Sigmoid colon (tissue), 4 donors: Measurements from ENCODE around the gene CFL2.

Source experiments
- EP300 ChIP-seq, 4 donors: sonication (generic); formaldehyde crosslinking; IDR thresholded peaks; one replicate each; pipeline ENCODE4 v1.6.1; 2017; ENCODE audit warnings: antibody characterized with exemption in 4 of 4
- POLR2A ChIP-seq, 2 donors: fragments of 450-650 bp; IDR thresholded peaks; one replicate each; pipeline ENCODE4 v1.6.1; 2016; ENCODE audit warnings: antibody characterized with exemption in 2 of 2, mild to moderate bottlenecking in 2 of 2, moderate library complexity in 2 of 2
- POLR2AphosphoS5 ChIP-seq, 4 donors: sonication (generic); formaldehyde crosslinking; IDR thresholded peaks; one replicate each; pipeline ENCODE4 v1.6.1; 2017; ENCODE audit warnings: antibody characterized with exemption in 4 of 4
- TF ChIP-seq, protein P1 (sequence below), 4 experiments: fragments of 450-650 bp in 3 of 4; fragments of 200-600 bp in 1 of 4; IDR thresholded peaks; one replicate each; pipeline ENCODE4 v1.5.1; 2016 to 2019; ENCODE audit warnings: antibody characterized with exemption in 4 of 4, mild to moderate bottlenecking in 3 of 4, moderate library complexity in 2 of 4

DNA sequence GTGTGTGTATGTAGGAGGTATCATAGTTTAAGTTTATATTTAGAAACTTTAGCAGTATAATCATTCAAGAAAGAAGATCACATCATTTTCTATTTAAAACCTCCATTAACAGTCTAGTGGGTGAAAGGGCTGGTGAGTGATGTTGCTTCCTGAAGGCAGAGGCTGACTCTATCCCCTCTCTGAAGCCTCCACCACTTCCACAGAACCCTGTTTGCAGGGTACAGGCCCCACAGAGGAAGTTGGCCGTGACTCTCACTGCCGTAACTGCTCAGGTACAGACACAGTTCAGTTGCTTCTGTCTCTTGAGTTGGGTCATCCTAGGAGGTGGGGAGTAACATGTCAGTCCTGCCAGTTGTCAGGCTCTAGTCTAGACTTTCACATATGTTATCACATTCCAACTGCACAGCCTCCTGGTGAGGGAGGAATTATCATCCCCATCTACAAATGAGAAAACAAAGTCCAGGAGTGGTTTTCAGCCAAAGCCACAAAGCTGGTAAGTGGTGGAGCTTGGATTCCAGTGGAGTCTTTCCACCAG, 31.5 kb downstream of the CFL2 start:
- TF ChIP-seq, protein P1, sequence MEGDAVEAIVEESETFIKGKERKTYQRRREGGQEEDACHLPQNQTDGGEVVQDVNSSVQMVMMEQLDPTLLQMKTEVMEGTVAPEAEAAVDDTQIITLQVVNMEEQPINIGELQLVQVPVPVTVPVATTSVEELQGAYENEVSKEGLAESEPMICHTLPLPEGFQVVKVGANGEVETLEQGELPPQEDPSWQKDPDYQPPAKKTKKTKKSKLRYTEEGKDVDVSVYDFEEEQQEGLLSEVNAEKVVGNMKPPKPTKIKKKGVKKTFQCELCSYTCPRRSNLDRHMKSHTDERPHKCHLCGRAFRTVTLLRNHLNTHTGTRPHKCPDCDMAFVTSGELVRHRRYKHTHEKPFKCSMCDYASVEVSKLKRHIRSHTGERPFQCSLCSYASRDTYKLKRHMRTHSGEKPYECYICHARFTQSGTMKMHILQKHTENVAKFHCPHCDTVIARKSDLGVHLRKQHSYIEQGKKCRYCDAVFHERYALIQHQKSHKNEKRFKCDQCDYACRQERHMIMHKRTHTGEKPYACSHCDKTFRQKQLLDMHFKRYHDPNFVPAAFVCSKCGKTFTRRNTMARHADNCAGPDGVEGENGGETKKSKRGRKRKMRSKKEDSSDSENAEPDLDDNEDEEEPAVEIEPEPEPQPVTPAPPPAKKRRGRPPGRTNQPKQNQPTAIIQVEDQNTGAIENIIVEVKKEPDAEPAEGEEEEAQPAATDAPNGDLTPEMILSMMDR (IDR thresholded peaks at IDR 0.05) = no peak
- TF ChIP-seq POLR2AphosphoS5 (IDR thresholded peaks at IDR 0.05) = no peak
- no peak for TF ChIP-seq POLR2A (IDR thresholded peaks at IDR 0.05)
- TF ChIP-seq EP300 (IDR thresholded peaks at IDR 0.05) = no peak
